Stimulated activated CD8-positive, alpha-beta memory T cell treated with anti-CD3 and anti-CD28 coated beads, Interleukin-15, amount 100 ng/mL, for 4 hours (primary cell): ENCODE measurements around the gene TTYH3.

Experiments used
- DNase-seq, 2 donors: peaks; one replicate each; pipeline ENCODE4 v3.0.0-alpha.2; 2020; ENCODE audit warnings: low read depth in 2 of 2

TTYH3 gene

GRCh38 chr7:2616387-2617324 lies 15.1 kb upstream of the TTYH3 start:
- no peak for DNase-seq

DNA sequence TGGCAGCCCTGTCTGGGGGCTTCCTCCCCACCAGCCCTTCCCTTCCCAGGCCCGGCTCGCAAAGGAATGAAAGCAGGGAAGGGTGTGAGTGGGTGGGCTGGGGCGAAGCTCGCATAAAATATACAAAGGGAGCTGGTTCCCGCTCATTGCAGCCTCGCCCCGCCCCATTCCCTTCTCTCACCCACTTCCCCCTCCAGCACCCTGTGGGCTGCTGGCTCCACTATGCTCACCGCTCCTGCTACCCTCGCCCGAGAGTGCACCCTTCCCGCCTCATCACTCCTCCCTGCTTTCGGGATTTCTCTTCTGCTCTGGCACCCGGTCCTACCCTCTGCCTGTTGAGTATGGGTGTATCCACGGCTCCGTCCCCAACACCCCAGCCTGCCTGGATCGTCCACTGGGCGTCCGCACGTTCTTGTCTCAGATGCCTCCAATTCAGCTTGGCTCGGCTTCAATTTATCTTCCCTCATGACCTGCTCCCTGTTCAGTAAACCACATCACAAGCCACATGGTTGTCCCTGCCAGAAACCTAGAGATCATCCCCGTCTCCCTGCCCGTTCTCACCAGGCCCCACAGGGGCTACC lies 14.4 kb upstream of the TTYH3 start:
- no peak for DNase-seq

DNA sequence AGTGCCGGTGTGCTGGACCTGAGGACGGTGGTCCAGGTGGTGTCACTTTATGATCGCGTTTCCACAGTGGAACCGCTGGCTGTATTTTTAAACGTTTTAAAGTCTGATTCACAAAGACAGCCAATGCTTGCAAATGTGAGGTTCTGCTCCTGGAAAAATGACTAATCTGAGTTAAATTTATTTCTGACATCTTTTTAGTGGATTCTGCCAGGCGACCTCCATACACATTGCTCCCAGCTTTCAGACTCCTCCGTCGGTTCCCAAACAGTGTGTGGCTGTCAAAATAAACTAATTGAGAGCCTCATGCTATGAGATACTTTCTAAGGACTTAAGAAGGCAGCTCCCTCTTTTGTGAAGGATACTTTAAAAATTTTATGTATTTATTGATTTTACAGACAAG lies 12.7 kb upstream of the TTYH3 start:
- no peak for DNase-seq

GRCh38 chr7:2621061-2621828 lies 10.5 kb upstream of the TTYH3 start:
- no peak for DNase-seq

DNA sequence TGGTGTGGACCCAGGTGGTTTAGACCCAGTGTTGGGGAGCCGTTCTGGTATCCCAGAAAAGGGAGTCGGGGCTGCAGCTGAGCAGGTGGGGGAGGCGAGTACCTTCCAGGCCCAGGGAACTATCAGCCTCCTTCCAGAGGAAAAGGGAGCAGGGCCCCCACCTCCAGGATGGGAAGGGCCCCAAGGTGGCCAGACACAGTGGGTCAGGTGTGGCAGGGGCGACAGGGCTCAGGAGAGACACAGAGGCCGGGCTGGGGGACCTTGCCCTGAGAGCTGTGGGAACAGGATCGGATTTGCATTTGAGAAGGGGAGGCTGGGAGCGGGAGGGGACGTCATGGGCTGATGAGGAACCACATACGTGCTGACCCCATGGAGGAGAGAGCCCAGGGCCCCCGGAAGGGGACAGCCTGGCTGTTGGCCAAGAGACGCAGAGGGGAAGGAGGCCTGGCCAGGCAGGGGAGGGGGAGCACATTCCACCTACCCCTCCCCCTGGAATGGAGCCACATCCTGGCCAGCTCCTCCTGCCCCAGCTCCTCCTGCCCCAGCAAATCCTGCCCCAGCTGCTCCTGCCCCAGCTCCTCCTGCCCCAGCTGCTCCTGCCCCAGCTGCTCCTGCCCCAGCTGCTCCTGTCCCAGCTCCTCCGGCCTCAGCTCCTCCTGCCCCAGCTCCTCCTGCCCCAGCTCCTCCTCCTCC lies 9.7 kb upstream of the TTYH3 start:
- DNase-seq = no peak

- DNase-seq = no peak
Measured at GRCh38 chr7:2622869-2623697, 8.7 kb upstream of the TTYH3 start.

- no peak for DNase-seq
Measured at GRCh38 chr7:2623698-2624014, 8.1 kb upstream of the TTYH3 start.

- no peak for DNase-seq
Measured at GRCh38 chr7:2624293-2624886, 7.4 kb upstream of the TTYH3 start.

DNA sequence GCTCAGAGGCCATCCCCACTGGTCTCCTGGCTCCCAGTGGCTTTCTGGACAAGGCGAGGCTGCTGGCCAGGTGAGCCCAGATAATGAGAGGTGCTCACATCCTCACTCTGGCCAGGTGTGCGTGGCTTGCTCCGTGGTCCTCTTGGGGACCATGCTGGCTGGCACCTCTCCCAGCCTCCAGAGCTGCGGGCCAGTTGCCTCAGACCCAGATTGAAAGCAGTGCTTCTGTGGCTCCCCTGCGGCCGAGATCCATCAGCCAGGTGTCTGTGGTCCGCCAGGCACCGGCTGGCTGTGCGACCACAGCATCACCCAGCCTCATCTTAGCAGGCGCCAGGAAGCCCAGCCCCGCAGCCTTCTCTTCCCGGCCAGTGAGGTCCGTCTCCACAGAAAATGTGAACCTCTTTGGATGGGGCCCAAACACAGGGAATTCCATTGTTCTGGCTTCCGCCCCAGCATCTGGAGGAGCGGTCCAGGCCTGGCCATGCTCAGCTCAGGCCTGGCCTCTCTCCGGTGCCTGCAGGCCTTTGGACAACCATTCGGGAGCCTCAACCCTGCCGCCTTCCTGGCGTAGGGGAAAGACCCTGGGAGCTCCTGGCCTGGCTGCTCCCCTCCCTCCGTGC lies 5.2 kb upstream of the TTYH3 start:
- DNase-seq = no peak

- DNase-seq = no peak
Measured at GRCh38 chr7:2627258-2628129, 4.3 kb upstream of the TTYH3 start.

DNA sequence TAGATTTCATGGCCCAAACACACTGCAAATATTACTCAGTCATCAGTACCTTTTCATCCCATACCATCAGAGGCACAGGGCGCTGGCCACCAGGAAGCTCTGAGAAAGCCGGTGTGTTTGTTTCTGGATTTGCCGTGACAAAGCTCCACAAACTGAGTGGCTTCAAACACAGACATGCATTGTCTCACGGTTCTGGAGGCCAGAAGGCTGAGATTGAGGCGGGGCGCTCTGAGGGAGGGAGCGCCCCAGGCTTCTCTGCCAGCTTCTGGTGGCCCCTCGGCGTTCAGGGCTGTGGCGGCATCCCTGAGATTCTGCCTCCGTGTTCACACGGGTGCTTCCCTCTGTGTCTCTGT lies 3.7 kb upstream of the TTYH3 start:
- DNase-seq = no peak

DNA sequence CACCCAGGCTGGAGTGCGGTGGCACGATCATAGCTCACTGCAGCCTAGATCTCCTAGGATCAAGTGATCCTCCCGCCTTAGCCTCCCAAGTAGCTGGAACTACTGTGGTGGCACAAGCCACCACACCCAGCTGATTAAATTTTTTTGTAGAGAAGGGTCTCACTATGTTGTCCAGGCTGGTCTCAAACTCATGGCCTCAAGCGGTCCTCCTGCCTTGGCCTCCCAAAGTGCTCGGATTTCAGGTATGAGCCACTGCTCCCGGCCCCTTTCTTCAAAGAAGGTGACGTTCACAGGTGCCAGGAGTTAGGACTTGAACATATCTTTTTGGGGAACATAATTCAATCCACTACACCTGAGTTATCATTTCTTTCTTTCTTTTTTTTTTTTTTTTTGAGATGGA lies 2.9 kb upstream of the TTYH3 start:
- DNase-seq = no peak

- no peak for DNase-seq
Measured at GRCh38 chr7:2629746-2630681, 1.8 kb upstream of the TTYH3 start.

- peak in 1 of 2 donors; percentile 31 for DNase-seq
Measured at GRCh38 chr7:2632733-2633537, 1.1 kb downstream of the TTYH3 start.

- peak in 1 of 2 donors; percentile 21 for DNase-seq
Measured at GRCh38 chr7:2633538-2634266, 1.9 kb downstream of the TTYH3 start.

GRCh38 chr7:2634267-2635145 lies 2.7 kb downstream of the TTYH3 start:
- no peak for DNase-seq
